Measurements from ENCODE around the gene ASPM. TPM values are rescaled to one million over a fixed set of nuclear protein-coding genes. Genes with fewer than 3 reads are reported as not detected.

ASPM gene
- total RNA-seq, 1 experiment from 2014 or later: 29.9 TPM

GRCh38 chr1:197181982-197182381, 35.5 kb upstream of the ASPM start:
- H3K4me2 ChIP-seq (ENCODE audit: low read length): no peak overlapping the region
- H3K79me2 ChIP-seq (ENCODE audit: insufficient read depth, low read length): no peaks in the 10 kb centered on the region
- H3K36me3 ChIP-seq (ENCODE audit: control insufficient read depth in 1 of 2, insufficient read depth in 2 of 2, low read length in 2 of 2): peaks cover 3 to 20% of the 10 kb centered on the region in 2 experiments; a peak in 3 of 4 replicates
- ChIA-PET POLR2A (no interaction called here), RAD21 (ENCODE audit: low non-redundant PET in 1 of 2, low total read pairs in 2 of 2, uncharacterized antibody in 2 of 2, unreplicated experiment in 2 of 2) (no interaction called here), CTCF (no interaction called here)
- intact Hi-C loops (cut with micrococcal nuclease): no loop called here
- H3K9ac ChIP-seq (ENCODE audit: low read length): no peak overlapping the region
- H3K4me3 ChIP-seq (replicated peaks in 1 of 2; ENCODE audit: low read depth in 1 of 2, low read length in 2 of 2): no peak overlapping the region
- H3K9me3 ChIP-seq (ENCODE audit: control insufficient read depth in 1 of 2, insufficient read depth in 1 of 2, low read depth in 1 of 2, low read length in 2 of 2): no peaks in the 10 kb centered on the region
- no peaks in the 10 kb centered on the region for H4K20me1 ChIP-seq (ENCODE audit: insufficient read depth)
- no TSS peak for BruUV-seq (replicated peaks)
- H3K4me1 ChIP-seq (ENCODE audit: control insufficient read depth in 1 of 2, insufficient read depth in 2 of 2, low read length in 2 of 2): peaks cover 0 to 6% of the 10 kb centered on the region in 2 experiments; a peak in 2 of 4 replicates
- no peaks in the 10 kb centered on the region for H3K9me2 ChIP-seq (ENCODE audit: insufficient read depth)
- no peaks in the 10 kb centered on the region for H3K27me3 ChIP-seq (ENCODE audit: insufficient read depth, low read length)
- ATAC-seq: no peak
- no peak for TF ChIP-seq SIN3A (IDR thresholded peaks at IDR 0.05; ENCODE audit: low read depth)
- TF ChIP-seq JUND (IDR thresholded peaks at IDR 0.05): no peak
- no peak for TF ChIP-seq ZFX (IDR thresholded peaks at IDR 0.05)
- TF ChIP-seq ZBTB33 (IDR thresholded peaks at IDR 0.05; ENCODE audit: extremely low read depth, insufficient replicate concordance, low read length): no peak
- DNase-seq (ENCODE audit: low read depth, low spot score): no peak
- H2AFZ ChIP-seq (ENCODE audit: low read depth, low read length, poor library complexity, severe bottlenecking): no peak overlapping the region
- no peak overlapping the region for H3K27ac ChIP-seq (ENCODE audit: low read depth, low read length)

- H3K4me1 ChIP-seq (ENCODE audit: control insufficient read depth in 1 of 2, insufficient read depth in 2 of 2, low read length in 2 of 2): peaks cover 0 to 6% of the 10 kb centered on the region in 2 experiments; a peak in 2 of 4 replicates
- no peak overlapping the region for H3K4me2 ChIP-seq (ENCODE audit: low read length)
- H3K9me3 ChIP-seq (ENCODE audit: control insufficient read depth in 1 of 2, insufficient read depth in 1 of 2, low read depth in 1 of 2, low read length in 2 of 2): no peaks in the 10 kb centered on the region
- peaks cover 0 to 18% of the 10 kb centered on the region in 2 experiments; a peak in 1 of 4 replicates for H3K36me3 ChIP-seq (ENCODE audit: control insufficient read depth in 1 of 2, insufficient read depth in 2 of 2, low read length in 2 of 2)
- H3K9me2 ChIP-seq (ENCODE audit: insufficient read depth): no peaks in the 10 kb centered on the region
- H4K20me1 ChIP-seq (ENCODE audit: insufficient read depth): no peaks in the 10 kb centered on the region
- BruUV-seq (replicated peaks): no TSS peak
- intact Hi-C loops (cut with micrococcal nuclease): loop anchor here (1.0 kb wide), 1 partner anchor 177 kb away; no protein-coding TSS in a partner anchor
- no peaks in the 10 kb centered on the region for H3K79me2 ChIP-seq (ENCODE audit: insufficient read depth, low read length)
- DNase-seq (ENCODE audit: low read depth, low spot score): no peak
- no peak overlapping the region for H3K4me3 ChIP-seq (replicated peaks in 1 of 2; ENCODE audit: low read depth in 1 of 2, low read length in 2 of 2)
- ChIA-PET POLR2A (no interaction called here), RAD21 (ENCODE audit: low non-redundant PET in 1 of 2, low total read pairs in 2 of 2, uncharacterized antibody in 2 of 2, unreplicated experiment in 2 of 2) (interaction anchor here (0.8 to 1.0 kb wide), 2 partner anchors 43 to 177 kb away, joined by 3 to 4 read pairs; no protein-coding TSS in a partner anchor), CTCF (interaction anchor here (0.7 to 3.0 kb wide), 10 partner anchors 9 to 176 kb away, joined by 3 to 32 read pairs (median 4); no protein-coding TSS in a partner anchor)
- H3K27me3 ChIP-seq (ENCODE audit: insufficient read depth, low read length): no peaks in the 10 kb centered on the region
- H3K9ac ChIP-seq (ENCODE audit: low read length): no peak overlapping the region
- H3K27ac ChIP-seq (ENCODE audit: low read depth, low read length): no peak overlapping the region
- no peak overlapping the region for H2AFZ ChIP-seq (ENCODE audit: low read depth, low read length, poor library complexity, severe bottlenecking)
- ATAC-seq: peak; percentile 80
- TF ChIP-seq CTCF (IDR thresholded peaks at IDR 0.05 in 2 of 3, conservative IDR thresholded peaks at IDR 0.05 in 1 of 3; ENCODE audit: borderline replicate concordance in 1 of 3, insufficient read depth in 1 of 3, low read depth in 2 of 3, low read length in 2 of 3): peak; percentile 50 to 72 (median 59); a peak in 5 of 6 replicates
- TF ChIP-seq CEBPB (IDR thresholded peaks at IDR 0.05; ENCODE audit: low read depth): no peak
- TF ChIP-seq SP1 (IDR thresholded peaks at IDR 0.05; ENCODE audit: low read depth): no peak
- TF ChIP-seq POLR2A (IDR thresholded peaks at IDR 0.05; ENCODE audit: borderline replicate concordance, extremely low read depth, insufficient read depth, insufficient read length): no peak
- no peak for TF ChIP-seq ZNF274 (IDR thresholded peaks at IDR 0.05; ENCODE audit: low read depth, low read length)
- TF ChIP-seq RAD21 (IDR thresholded peaks at IDR 0.05; ENCODE audit: low read depth): peak; percentile 71
- TF ChIP-seq POLR2AphosphoS5 (IDR thresholded peaks at IDR 0.05; ENCODE audit: low read depth, low read length): no peak
- no peak for TF ChIP-seq JUND (IDR thresholded peaks at IDR 0.05)
- no peak for TF ChIP-seq TCF7L2 (IDR thresholded peaks at IDR 0.05; ENCODE audit: borderline replicate concordance, extremely low read depth, insufficient read depth, insufficient read length)
- TF ChIP-seq ZBTB33 (IDR thresholded peaks at IDR 0.05; ENCODE audit: extremely low read depth, insufficient replicate concordance, low read length): no peak
- no peak for TF ChIP-seq MAX (IDR thresholded peaks at IDR 0.05)
Measured at GRCh38 chr1:197180252-197180878, 33.9 kb upstream of the ASPM start.

All from HCT116 (cell line).